HFFc6 (cell line): ENCODE measurements around the gene TMUB2. TPM values are rescaled to one million over a fixed set of nuclear protein-coding genes. Genes with fewer than 3 reads are reported as not detected.

Source experiments
- DNase-seq: peaks from one replicate; pipeline ENCODE4 v3.0.0-alpha.2; 2018
- H3K27ac Mint-ChIP-seq: 2 replicates; pipeline ENCODE4 v1.8.0; 2020; ENCODE audit warnings: mild to moderate bottlenecking, mixed read lengths
- H3K27me3 Mint-ChIP-seq: 2 replicates; pipeline ENCODE4 v1.8.0; 2021; ENCODE audit warnings: mild to moderate bottlenecking, moderate library complexity, mixed read lengths; ENCODE audit not compliant: insufficient read depth
- H3K36me3 Mint-ChIP-seq: 2 replicates; pipeline ENCODE4 v1.8.0; 2021; ENCODE audit warnings: low read depth, mixed read lengths
- H3K4me1 Mint-ChIP-seq: 2 replicates; pipeline ENCODE4 v1.8.0; 2020; ENCODE audit warnings: low read depth, mixed read lengths
- H3K4me3 Mint-ChIP-seq: 2 replicates; pipeline ENCODE4 v1.8.0; 2020; ENCODE audit warnings: mild to moderate bottlenecking, moderate library complexity, mixed read lengths
- H3K9me3 Mint-ChIP-seq: 2 replicates; pipeline ENCODE4 v1.8.0; 2020; ENCODE audit warnings: mild to moderate bottlenecking, mixed read lengths
- total RNA-seq, 6 experiments: library from RNA; stranded (reverse); fragmentation: NEBNext Ultra II Directional; extraction: Animal tissue kit (Norgen Biotek cat#: 25700); gene quantifications; 2 replicates in 1 of 6; 3 replicates in 5 of 6; pipeline ENCODE4 v1.2.3, GENCODE V29; 2021
- TF ChIP-seq, protein P1 (sequence below): fragments of 200-600 bp; sonication (generic); IDR thresholded peaks from 2 replicates; pipeline ENCODE4 v1.5.0; 2021; ENCODE audit warnings: antibody characterized with exemption, mild to moderate bottlenecking

TMUB2 gene
- total RNA-seq, 6 experiments from 2014 or later: 29.8 to 37.7 (median 34.0) TPM

DNA sequence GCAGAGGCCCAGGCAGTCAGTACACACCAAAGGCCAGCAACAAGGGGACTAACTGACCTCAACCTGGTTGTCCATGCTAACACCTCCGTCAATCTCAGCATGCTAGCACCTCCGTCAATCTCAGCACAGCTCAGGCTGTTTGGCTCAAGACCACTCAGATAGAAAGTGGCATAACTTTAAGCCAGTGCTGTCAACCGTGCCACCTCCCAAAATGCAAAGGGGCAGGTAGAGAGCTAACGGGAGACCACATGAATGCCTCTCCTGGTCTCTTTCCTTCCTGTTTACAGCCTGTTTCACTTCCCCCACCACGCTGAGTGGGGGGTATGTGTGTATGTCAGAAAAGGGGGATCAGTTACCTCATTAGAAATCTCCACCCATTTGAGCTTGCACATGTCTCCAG is 29.4 kb downstream of the TMUB2 start:
- Mint-ChIP-seq H3K4me1 (peaks cover 16% of the 10 kb centered on the region), H3K9me3 (no peaks in the 10 kb centered on the region), H3K36me3 (peaks cover 32% of the 10 kb centered on the region), H3K27me3 (peaks cover 7% of the 10 kb centered on the region), H3K27ac (no peak overlapping the region; the same call in 1 of the 2 replicates), H3K4me3 (no peak overlapping the region)
- TF ChIP-seq, protein P1, sequence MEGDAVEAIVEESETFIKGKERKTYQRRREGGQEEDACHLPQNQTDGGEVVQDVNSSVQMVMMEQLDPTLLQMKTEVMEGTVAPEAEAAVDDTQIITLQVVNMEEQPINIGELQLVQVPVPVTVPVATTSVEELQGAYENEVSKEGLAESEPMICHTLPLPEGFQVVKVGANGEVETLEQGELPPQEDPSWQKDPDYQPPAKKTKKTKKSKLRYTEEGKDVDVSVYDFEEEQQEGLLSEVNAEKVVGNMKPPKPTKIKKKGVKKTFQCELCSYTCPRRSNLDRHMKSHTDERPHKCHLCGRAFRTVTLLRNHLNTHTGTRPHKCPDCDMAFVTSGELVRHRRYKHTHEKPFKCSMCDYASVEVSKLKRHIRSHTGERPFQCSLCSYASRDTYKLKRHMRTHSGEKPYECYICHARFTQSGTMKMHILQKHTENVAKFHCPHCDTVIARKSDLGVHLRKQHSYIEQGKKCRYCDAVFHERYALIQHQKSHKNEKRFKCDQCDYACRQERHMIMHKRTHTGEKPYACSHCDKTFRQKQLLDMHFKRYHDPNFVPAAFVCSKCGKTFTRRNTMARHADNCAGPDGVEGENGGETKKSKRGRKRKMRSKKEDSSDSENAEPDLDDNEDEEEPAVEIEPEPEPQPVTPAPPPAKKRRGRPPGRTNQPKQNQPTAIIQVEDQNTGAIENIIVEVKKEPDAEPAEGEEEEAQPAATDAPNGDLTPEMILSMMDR: no peak
- DNase-seq: no peak

GRCh38 chr17:44216694-44217093 is 29.9 kb downstream of the TMUB2 start:
- H3K9me3 Mint-ChIP-seq: no peaks in the 10 kb centered on the region
- DNase-seq: no peak
- H3K4me1 Mint-ChIP-seq: peaks cover 19% of the 10 kb centered on the region
- peaks cover 7% of the 10 kb centered on the region for H3K27me3 Mint-ChIP-seq
- TF ChIP-seq, protein P1: no peak
- peak overlapping the region; percentile 27 for H3K27ac Mint-ChIP-seq
- H3K36me3 Mint-ChIP-seq: peaks cover 32% of the 10 kb centered on the region
- H3K4me3 Mint-ChIP-seq: peak overlapping the region; percentile 81

- peak overlapping the region; percentile 41 for H3K27ac Mint-ChIP-seq
- TF ChIP-seq, protein P1: no peak
- H3K36me3 Mint-ChIP-seq: peaks cover 32% of the 10 kb centered on the region
- no peak for DNase-seq
- H3K4me3 Mint-ChIP-seq: peak overlapping the region; percentile 81
- no peaks in the 10 kb centered on the region for H3K9me3 Mint-ChIP-seq
- peaks cover 30% of the 10 kb centered on the region for H3K4me1 Mint-ChIP-seq
- peaks cover 9% of the 10 kb centered on the region for H3K27me3 Mint-ChIP-seq
Measured at GRCh38 chr17:44217738-44218343, 31.1 kb downstream of the TMUB2 start.

DNA sequence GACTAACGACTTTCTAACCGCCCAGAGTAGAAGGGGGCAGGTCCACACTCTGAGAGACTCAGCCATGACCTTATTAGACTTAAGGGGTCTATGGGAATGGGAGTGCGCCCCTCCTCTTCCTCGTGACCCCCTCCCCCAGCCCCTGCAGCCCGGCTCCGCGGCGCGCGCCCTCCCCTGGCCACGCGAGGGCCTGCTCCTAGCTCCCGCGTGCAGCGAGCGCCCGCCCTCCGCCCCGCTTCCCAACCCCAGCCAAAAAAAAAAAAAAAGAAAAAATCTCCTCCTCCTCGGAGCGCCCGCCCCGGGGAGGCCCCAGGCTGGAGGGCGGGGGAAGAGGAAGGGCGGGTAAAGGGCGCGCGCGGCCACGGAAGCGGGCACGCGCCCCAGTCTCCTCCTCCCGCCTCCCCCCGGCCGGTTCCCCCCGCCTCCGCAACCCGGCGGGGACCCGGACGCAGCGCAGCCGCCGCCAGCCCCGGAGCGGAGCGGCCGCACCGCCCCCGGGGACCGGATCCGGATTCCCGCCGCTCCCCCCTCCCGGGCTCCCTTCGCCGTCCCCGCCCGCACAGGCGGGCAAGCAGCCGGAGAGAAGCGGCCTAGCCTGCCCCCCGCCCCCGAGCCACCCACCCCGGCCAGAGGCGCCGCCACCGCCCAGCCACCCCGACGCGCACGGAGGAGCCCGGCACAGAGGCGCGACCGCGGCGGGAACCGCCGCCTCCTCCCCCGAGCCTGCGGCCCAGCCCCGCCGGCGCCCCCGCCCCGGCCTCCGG is 31.8 kb downstream of the TMUB2 start:
- Mint-ChIP-seq H3K4me1 (peaks cover 37% of the 10 kb centered on the region), H3K4me3 (peak overlapping the region; percentile 81), H3K36me3 (peaks cover 30% of the 10 kb centered on the region), H3K27me3 (peaks cover 5% of the 10 kb centered on the region), H3K27ac (peak overlapping the region; percentile 41), H3K9me3 (no peaks in the 10 kb centered on the region)
- peak; percentile 62 for DNase-seq
- TF ChIP-seq, protein P1: peak; percentile 77

DNA sequence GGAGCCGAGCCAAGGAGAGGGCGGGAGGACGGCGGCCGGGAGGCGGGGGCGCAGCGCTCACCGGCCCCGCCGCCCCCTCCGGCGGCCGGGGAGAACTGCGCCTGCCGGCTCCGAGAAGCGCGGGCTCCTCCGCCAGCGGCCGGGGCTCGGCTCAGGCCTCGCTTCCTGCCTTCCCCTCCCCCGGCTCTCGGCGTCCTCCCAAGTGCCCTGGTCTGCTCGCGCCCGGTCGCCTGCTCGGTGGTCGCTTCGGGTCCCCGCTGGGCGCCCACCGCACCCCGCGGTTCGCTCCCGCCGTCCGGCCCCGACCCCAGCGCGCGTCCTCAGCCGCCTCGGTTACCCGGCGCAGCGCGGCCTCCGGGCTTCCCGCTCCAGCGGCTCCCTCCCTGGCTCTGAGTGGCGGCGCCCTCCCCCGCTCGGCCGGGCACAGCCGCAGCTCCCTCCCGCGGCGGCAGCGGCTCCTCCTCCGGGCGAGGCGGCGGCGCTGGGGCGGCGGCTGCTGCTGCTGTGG is 32.4 kb downstream of the TMUB2 start:
- peaks cover 25% of the 10 kb centered on the region for H3K36me3 Mint-ChIP-seq
- peaks cover 4% of the 10 kb centered on the region for H3K27me3 Mint-ChIP-seq
- H3K4me1 Mint-ChIP-seq: peaks cover 42% of the 10 kb centered on the region
- H3K4me3 Mint-ChIP-seq: no peak overlapping the region; the same call in 1 of the 2 replicates
- H3K9me3 Mint-ChIP-seq: no peaks in the 10 kb centered on the region
- DNase-seq: no peak
- TF ChIP-seq, protein P1: peak; percentile 48
- no peak overlapping the region for H3K27ac Mint-ChIP-seq
